Ishikawa (cell line): ENCODE results near the gene PHF2.

Source experiments
- CEBPB ChIP-seq: IDR thresholded peaks from 2 replicates; pipeline ENCODE4 v1.6.1; 2012
- EGR1 ChIP-seq: IDR thresholded peaks from 2 replicates; pipeline ENCODE4 v1.6.1; 2012
- EP300 ChIP-seq: IDR thresholded peaks from 2 replicates; pipeline ENCODE4 v1.6.1; 2012; ENCODE audit warnings: borderline replicate concordance
- FOXM1 ChIP-seq: IDR thresholded peaks from 2 replicates; pipeline ENCODE4 v1.6.1; 2012; ENCODE audit warnings: low read depth, borderline replicate concordance
- MAX ChIP-seq: IDR thresholded peaks from 2 replicates; pipeline ENCODE4 v1.6.1; 2012
- RAD21 ChIP-seq: IDR thresholded peaks from 2 replicates; pipeline ENCODE4 v1.6.1; 2012; ENCODE audit warnings: low read depth
- TAF1 ChIP-seq: IDR thresholded peaks from 2 replicates; pipeline ENCODE4 v1.6.1; 2012; ENCODE audit warnings: low read depth, mild to moderate bottlenecking
- TCF12 ChIP-seq: IDR thresholded peaks from 2 replicates; pipeline ENCODE4 v1.6.1; 2012; ENCODE audit warnings: low read depth
- YY1 ChIP-seq: IDR thresholded peaks from 2 replicates; pipeline ENCODE4 v1.6.1; 2012; ENCODE audit warnings: low read depth

GRCh38 chr9:93589688-93590087 is 13.3 kb downstream of the PHF2 start:
- TF ChIP-seq FOXM1: no peak
- TF ChIP-seq RAD21: no peak
- no peak for TF ChIP-seq YY1
- TF ChIP-seq TAF1: no peak
- TF ChIP-seq EP300: no peak
- no peak for TF ChIP-seq EGR1
- no peak for TF ChIP-seq MAX
- no peak for TF ChIP-seq TCF12
- no peak for TF ChIP-seq CEBPB
